DOHH2 (cell line): ENCODE data around the gene SLC30A9.

Experiments
- H3F3A ChIP-seq: fragments of 200-600 bp; sonication (generic), shearing (Covaris generic); 2 replicates; pipeline ENCODE4 v1.6.0; 2016; ENCODE audit warnings: antibody characterized with exemption, mild to moderate bottlenecking; ENCODE audit not compliant: control insufficient read depth, insufficient read depth
- H3K27ac ChIP-seq: fragments of 200-600 bp; sonication (generic); 2 replicates; pipeline ENCODE4 v1.5.1; 2014; ENCODE audit warnings: low read depth, mild to moderate bottlenecking, low read length, moderate library complexity
- H3K27me3 ChIP-seq: fragments of 200-600 bp; sonication (generic); 2 replicates; pipeline ENCODE4 v1.6.1; 2014; ENCODE audit warnings: mild to moderate bottlenecking, low read length, mixed read lengths; ENCODE audit not compliant: control insufficient read depth
- H3K36me3 ChIP-seq: fragments of 200-600 bp; sonication (generic); 2 replicates; pipeline ENCODE4 v1.6.1; 2014; ENCODE audit warnings: mild to moderate bottlenecking, low read length, moderate library complexity, mixed read lengths; ENCODE audit not compliant: control insufficient read depth
- H3K4me1 ChIP-seq: fragments of 200-600 bp; sonication (generic); 2 replicates; pipeline ENCODE4 v1.6.1; 2014; ENCODE audit warnings: mild to moderate bottlenecking, low read length, mixed read lengths; ENCODE audit not compliant: control insufficient read depth
- H3K4me2 ChIP-seq: fragments of 200-600 bp; sonication (generic); 2 replicates; pipeline ENCODE4 v1.6.0; 2014; ENCODE audit warnings: mild to moderate bottlenecking, low read length, moderate library complexity
- H3K4me3 ChIP-seq: fragments of 200-600 bp; sonication (generic); 2 replicates; pipeline ENCODE4 v1.5.1; 2014; ENCODE audit warnings: mild to moderate bottlenecking, low read length, mixed read lengths
- H3K79me2 ChIP-seq: fragments of 200-600 bp; sonication (generic); 2 replicates; pipeline ENCODE4 v1.6.1; 2014; ENCODE audit warnings: mild to moderate bottlenecking, low read length, mixed read lengths; ENCODE audit not compliant: control insufficient read depth
- H3K9me2 ChIP-seq: fragments of 200-600 bp; sonication (generic); replicated peaks from 2 replicates; pipeline ENCODE4 v1.6.1; 2014; ENCODE audit warnings: mild to moderate bottlenecking, low read length, mixed read lengths; ENCODE audit not compliant: control insufficient read depth
- H3K9me3 ChIP-seq: fragments of 200-600 bp; sonication (generic); 2 replicates; pipeline ENCODE4 v1.6.1; 2014; ENCODE audit warnings: antibody characterized with exemption, low read length, mixed read lengths; ENCODE audit not compliant: control insufficient read depth, insufficient read depth
- H4K20me1 ChIP-seq: fragments of 200-600 bp; sonication (generic); 2 replicates; pipeline ENCODE4 v1.6.0; 2014; ENCODE audit warnings: low read depth, mild to moderate bottlenecking, antibody characterized with exemption, low read length, moderate library complexity; ENCODE audit not compliant: control insufficient read depth, insufficient read depth
- CTCF ChIP-seq: fragments of 200-600 bp; sonication (generic); IDR thresholded peaks from one replicate; pipeline ENCODE4 v1.5.1; 2014; ENCODE audit warnings: antibody characterized with exemption, mild to moderate bottlenecking, low read depth, low read length; ENCODE audit not compliant: poor library complexity, severe bottlenecking
- EZH2phosphoT487 ChIP-seq: fragments of 200-600 bp; sonication (generic); IDR thresholded peaks from 2 replicates; pipeline ENCODE4 v1.6.1; 2017; ENCODE audit warnings: borderline replicate concordance, mild to moderate bottlenecking, antibody characterized with exemption, low read length, moderate library complexity, mixed read lengths

The SLC30A9 gene

GRCh38 chr4:41999321-41999720, 9.0 kb downstream of the SLC30A9 start:
- Histone ChIP-seq H3F3A (no peaks in the 10 kb centered on the region), H4K20me1 (no peaks in the 10 kb centered on the region), H3K9me3 (no peaks in the 10 kb centered on the region), H3K4me3 (no peak overlapping the region), H3K27ac (no peak overlapping the region), H3K27me3 (no peaks in the 10 kb centered on the region), H3K36me3 (peaks cover 19% of the 10 kb centered on the region), H3K4me1 (no peaks in the 10 kb centered on the region), H3K79me2 (peaks cover 15% of the 10 kb centered on the region), H3K9me2 (no peaks in the 10 kb centered on the region), H3K4me2 (no peak overlapping the region)
- no peak for TF ChIP-seq EZH2phosphoT487
- TF ChIP-seq CTCF = no peak

- TF ChIP-seq EZH2phosphoT487 = no peak
- TF ChIP-seq CTCF = no peak
- peaks cover 24% of the 10 kb centered on the region for H3K79me2 ChIP-seq
- no peaks in the 10 kb centered on the region for H3K9me3 ChIP-seq
- H3K4me3 ChIP-seq = no peak overlapping the region
- no peaks in the 10 kb centered on the region for H3F3A ChIP-seq
- H4K20me1 ChIP-seq = no peaks in the 10 kb centered on the region
- no peaks in the 10 kb centered on the region for H3K27me3 ChIP-seq
- no peak overlapping the region for H3K4me2 ChIP-seq
- no peaks in the 10 kb centered on the region for H3K4me1 ChIP-seq
- H3K36me3 ChIP-seq = peaks cover 38% of the 10 kb centered on the region
- no peaks in the 10 kb centered on the region for H3K9me2 ChIP-seq
- no peak overlapping the region for H3K27ac ChIP-seq
Observed at GRCh38 chr4:42008011-42008786, 17.9 kb downstream of the SLC30A9 start.

GRCh38 chr4:42015438-42015837, 25.1 kb downstream of the SLC30A9 start:
- H3K27ac ChIP-seq = no peak overlapping the region
- H3K36me3 ChIP-seq = peaks cover 12% of the 10 kb centered on the region
- no peaks in the 10 kb centered on the region for H4K20me1 ChIP-seq
- no peak for TF ChIP-seq CTCF
- TF ChIP-seq EZH2phosphoT487 = no peak
- H3K79me2 ChIP-seq = peaks cover 9% of the 10 kb centered on the region
- H3K4me3 ChIP-seq = no peak overlapping the region
- H3K4me2 ChIP-seq = no peak overlapping the region
- H3F3A ChIP-seq = no peaks in the 10 kb centered on the region
- H3K9me2 ChIP-seq = no peaks in the 10 kb centered on the region
- H3K27me3 ChIP-seq = no peaks in the 10 kb centered on the region
- no peaks in the 10 kb centered on the region for H3K9me3 ChIP-seq
- no peaks in the 10 kb centered on the region for H3K4me1 ChIP-seq
